GM18498 (cell line): ENCODE results near the gene ZDHHC12.
"Not testable (repeated sequence)": the region's sequence is repeated elsewhere in the genome, so short reads cannot be mapped to it uniquely, and the experiment has no call there.

Experiments
- ATAC-seq: cut with Tn5 transposase; IDR thresholded peaks from one replicate; pipeline ENCODE4 v1.9.1; 2021; ENCODE audit warnings: mild to moderate bottlenecking, moderate library complexity; ENCODE audit not compliant: unreplicated experiment

The ZDHHC12 gene

DNA sequence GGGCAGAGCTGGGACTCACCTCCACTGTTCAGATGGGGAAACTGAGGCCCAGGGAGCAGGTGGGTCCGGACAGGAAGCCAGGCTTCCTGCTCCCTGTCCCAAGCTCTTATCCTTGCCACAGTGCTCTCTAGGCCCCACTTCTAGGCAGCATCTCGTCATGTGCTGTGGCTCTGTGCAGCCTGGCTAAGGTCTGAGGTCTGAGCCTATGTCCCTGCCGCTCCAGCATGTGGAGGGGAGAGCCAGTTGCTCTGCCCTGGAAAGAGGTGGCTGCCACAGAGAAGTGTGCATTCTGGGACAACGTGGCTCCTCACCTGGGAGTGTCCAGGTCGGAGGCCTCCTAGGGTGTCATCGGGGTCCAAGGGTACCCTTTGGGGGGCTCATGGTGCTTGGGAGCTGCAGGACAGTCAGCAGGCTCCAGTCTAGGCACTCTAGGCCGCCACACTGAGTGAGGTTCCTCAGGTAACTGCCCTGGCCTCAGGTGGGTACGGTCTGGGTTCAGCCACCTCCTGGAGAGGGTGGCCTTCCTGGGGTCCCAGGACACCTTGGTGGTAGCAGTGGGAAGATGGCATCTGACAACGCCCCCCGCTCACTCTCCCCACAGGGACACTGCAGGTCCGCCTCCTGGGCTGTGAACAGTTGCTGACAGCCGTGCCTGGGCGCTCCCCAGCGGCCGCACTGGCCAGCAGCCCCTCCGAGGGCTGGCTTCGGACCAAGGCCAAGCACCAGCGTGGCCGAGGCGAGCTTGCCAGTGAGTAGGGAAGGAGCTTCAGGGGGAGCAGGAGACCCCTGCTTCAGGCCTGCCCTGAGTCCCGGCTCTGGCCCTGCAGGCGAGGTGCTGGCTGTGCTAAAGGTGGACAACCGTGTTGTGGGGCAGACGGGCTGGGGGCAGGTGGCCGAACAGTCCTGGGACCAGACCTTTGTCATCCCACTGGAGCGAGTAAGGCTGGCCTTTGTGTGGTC lies 11.2 kb downstream of the ZDHHC12 start:
- ATAC-seq: no peak

DNA sequence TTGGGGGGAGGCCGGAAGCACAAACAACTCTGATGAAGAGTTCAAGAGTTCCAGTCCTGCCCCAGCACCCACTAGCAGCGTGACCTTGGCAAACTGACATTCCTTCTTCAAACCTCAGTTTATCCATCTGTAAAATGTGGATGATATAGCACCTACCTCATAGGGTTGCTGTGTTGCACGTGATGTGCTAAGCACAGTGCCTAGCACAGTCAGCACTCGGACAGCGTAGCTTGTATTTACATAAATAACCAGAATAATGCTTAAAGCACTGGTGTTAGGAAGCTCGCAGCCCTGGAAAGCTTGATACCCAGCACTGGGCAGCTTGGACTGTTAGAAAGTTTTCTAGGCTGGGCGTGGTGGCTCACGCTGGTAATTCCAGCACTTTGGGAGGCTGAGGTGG lies 16.5 kb downstream of the ZDHHC12 start:
- no peak for ATAC-seq

DNA sequence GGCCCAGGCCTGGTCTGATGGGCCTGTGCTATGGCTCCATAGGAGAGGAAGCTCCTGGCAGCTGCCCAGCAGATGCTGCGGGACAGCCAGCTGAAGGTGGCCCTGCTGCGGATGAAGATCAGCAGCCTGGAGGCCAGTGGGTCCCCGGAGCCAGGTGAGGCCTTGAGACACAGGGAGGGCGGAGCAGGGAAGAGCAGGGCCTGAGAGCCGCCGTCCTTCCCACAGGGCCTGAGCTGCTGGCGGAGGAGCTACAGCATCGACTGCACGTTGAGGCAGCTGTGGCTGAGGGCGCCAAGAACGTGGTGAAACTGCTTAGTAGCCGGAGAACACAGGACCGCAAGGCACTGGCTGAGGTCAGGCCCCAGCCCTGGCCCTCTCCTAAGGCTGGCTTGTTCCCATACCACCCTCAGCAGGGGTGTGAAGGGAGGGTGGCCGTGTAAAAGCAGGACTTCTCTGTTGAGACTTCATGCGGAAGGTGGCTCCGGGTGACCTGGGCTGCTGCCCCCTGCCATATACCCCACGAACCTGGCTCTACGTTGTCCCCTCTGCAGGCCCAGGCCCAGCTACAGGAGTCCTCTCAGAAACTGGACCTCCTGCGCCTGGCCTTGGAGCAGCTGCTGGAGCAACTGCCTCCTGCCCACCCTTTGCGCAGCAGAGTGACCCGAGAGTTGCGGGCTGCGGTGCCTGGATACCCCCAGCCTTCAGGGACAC lies 17.1 kb downstream of the ZDHHC12 start:
- ATAC-seq: no peak

DNA sequence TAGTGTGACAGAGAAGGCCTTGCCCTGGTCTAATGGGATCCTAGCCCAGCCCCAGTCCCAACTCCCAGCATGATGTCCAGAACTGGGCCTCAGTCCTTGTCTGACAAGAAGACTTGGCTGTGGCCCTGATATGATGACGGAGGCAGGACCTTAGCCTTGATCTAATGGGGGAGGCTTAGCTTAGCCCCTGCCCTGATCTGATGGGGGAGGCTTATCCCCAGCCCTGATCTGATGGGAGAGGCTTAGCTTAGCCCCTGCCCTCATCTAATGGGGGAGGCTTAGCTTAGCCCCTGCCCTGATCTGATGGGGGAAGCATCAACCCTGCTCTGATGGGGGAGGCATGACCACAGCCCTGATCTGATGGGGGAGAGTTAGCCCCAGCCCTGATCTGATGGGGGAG lies 17.9 kb downstream of the ZDHHC12 start:
- no peak for ATAC-seq

DNA sequence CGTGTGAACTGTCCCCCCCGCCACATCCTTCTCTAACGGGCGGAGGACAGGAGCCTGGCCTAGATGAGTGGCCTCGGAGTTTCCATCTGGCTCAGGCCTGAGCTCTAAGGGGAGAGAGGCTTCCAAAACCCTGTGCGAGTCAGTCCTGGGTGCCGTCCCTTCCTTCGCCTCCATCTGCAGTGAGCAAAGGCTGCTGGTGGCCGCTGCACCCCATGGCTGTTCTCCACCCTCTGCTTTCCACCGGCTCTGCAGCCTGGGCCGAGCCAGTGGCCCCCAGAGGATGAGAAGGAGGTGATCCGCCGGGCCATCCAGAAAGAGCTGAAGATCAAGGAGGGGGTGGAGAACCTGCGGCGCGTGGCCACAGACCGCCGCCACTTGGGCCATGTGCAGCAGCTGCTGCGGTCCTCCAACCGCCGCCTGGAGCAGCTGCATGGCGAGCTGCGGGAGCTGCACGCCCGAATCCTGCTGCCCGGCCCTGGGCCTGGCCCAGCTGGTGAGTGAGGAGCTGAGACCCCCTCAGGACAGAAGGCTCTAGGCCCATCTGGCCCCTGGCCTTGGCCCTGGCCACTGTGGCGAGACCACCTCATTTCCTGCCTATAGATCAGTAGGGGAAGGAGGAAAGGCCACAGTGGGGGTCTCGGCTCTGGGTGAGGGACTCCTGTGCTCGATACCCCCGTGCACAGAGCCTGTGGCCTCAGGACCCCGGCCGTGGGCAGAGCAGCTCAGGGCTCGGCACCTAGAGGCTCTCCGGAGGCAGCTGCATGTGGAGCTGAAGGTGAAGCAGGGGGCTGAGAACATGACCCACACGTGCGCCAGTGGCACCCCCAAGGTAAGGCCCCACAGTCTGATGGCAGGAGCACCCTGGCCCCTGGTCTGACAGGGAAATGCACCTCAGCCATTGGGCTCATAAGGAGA lies 18.6 kb downstream of the ZDHHC12 start:
- ATAC-seq: no peak

DNA sequence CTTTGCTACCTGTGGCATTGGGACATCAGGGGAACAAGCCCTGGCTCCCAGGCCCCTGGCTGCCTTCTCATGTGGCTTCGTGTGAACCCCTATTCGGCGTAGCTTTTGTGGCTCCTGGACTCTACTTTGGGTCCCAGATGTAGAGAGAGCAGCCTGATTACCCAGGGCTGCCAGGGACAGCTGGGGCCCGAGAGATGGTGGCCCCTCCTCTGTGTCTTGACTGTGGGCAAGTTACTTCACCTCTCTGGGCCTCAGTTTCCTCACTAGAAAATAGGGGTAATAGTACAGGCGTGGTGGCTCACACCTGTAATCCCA lies 19.6 kb downstream of the ZDHHC12 start:
- ATAC-seq: no peak

DNA sequence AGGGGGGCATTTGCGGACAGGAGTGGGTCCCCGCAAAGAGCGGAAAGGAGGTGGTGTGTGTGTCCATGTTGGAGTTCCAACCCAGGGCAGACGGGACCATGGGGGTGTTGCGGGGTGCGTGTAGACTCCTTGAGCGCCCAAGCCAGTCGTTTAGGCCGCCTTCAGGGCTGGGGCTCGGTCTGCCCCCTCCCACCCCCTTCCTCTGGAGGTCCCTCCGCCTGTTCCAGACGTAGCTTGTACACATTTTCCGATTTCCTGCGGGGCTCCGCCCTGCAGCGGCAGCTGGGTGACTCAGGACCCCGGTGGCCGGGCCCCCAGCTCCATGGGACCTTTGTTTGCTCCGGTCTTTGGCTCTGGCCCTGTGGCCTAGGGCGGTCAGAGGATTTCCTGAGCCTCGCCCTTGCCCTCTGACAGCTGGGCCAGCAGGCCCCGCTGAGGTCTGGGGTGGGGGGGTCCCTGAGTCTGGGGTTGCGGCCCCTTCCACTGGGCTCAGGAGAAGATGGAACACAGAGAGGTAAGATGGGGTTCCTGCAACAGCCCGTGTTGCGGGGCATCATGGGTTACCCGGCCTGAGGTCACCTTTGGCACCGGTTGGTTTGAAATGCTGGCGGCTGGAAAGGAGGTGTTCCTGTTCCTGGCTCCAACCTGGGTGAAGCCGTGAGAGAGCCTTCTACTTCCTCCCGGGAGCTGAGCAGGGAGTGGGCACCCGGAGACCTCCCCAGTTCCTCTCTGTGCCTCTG lies 20.1 kb downstream of the ZDHHC12 start:
- no peak for ATAC-seq

DNA sequence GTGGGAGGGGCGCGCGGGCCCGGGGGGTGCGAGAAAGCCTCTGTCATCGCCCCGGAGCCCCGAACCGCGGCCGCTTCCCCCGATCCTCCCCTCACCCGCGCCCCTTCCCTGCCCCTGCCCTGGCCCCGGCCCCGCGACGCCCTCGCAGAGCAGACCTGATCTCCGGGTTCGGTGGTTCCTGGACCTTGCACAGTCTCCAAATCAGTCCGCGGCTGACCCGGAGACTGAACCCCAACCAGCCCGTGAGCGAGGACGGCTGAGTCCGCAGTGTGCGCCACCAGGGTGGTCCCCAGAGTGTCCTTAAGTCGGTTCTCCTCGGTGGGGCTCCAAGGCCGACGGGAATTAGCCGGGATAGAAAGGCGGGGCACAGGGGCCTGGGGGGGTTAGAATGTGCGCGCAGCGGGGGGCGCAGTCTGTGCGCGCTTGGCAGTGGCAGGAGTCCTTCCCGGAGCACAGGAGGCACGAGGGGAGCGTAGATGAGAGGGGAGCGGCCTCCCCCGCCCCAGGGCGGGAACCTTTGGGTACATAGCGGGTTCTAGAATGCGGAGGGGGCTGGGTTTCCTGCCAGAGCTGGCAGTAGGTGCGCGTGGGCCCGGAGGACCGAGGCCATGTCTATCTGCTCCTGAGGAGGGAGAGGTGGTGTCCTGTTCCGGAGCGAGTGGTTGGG lies 20.8 kb downstream of the ZDHHC12 start:
- no peak for ATAC-seq

DNA sequence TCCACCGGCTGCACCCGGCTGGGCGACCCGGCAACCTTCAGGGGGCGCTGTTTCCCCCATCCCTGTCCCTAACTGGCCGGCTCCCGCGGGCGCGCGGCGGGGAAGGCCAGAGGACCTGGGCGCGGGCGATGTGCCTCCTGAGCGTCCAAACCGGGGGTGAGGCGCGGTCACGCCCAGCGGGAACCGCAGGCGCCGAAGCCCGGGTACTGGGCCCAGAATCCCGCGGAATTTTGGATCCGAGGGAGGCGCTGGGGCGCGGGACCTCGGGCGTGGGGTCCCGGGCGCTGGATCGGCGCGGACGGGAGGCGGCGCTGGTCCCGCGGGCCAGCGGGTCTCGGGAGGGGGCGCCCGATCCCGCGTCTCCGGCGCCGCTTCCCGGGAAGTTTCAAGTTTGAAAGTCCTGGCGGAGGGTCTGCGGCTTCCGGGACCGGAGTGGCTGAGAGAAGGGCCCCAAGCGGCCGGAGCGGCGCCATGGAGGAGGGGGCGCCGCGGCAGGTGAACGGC lies 21.4 kb downstream of the ZDHHC12 start, which contains the start of gene PKN3:
Gene PKN3, plus strand, starts transcription at position 59 of the 504 bp plus-strand sequence. Its CDS starts 413 bp downstream, at position 472.
- ATAC-seq: peak; percentile 82

DNA sequence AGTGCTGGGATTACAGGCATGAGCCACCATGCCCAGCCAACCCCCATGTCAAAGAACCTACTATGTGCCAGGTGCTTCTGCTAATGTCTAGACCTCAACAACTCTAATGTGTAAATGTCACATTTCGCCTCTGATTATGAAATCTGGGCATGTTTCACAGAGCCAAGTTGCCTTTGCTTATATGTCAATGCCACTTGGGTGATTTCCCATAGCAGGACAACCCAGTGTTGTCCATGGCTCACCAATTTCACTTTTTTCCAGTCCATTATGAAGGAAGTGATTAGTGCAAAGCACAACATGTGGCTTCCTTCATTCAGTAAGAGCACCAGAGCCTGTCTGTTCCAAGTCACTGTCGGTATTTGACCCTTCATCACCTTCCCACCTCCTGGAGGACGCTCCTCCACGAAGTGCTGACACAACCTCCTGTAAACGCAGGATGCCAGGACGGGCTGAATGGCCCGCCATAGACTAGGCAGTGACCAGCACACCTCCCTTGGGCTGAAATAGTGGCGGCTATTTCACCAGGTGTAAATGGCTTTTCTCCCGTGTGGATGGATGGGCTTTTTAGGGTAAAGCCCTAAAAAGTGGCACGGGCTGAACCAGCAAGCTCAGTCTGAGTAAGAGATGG lies 22.6 kb downstream of the ZDHHC12 start:
- no peak for ATAC-seq

DNA sequence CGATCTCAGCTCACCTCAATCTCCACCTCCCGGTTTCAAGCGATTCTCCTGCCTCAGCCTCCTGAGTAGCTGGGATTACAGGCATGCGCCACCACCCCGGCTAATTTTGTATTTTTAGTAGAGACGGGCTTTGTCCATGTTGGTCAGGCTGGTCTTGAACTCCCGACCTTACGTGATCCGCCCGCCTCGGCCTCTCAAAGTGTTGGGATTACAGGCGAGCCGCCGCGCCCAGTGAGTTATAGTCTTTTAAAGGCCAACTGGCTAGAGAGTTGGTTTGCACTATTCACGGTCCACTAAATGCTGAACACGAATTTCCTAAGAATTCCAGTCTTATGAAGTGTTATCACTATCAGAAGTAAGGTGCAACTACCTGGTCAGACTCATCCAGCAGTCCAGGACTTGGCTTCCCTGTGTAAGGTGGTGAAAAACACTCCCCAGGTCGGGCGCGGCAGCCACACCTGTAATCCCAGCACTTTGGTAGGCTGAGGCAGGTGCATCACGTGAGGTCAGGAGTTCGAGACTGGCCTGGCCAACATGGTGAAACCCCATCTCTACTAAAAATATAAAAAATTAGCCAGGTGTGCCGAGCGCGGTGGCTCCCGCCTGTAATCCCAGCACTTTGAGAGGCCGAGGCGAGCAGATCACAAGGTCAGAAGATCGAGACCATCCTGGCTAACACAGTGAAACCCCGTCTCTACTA lies 24.7 kb downstream of the ZDHHC12 start:
- ATAC-seq: not testable (repeated sequence)

DNA sequence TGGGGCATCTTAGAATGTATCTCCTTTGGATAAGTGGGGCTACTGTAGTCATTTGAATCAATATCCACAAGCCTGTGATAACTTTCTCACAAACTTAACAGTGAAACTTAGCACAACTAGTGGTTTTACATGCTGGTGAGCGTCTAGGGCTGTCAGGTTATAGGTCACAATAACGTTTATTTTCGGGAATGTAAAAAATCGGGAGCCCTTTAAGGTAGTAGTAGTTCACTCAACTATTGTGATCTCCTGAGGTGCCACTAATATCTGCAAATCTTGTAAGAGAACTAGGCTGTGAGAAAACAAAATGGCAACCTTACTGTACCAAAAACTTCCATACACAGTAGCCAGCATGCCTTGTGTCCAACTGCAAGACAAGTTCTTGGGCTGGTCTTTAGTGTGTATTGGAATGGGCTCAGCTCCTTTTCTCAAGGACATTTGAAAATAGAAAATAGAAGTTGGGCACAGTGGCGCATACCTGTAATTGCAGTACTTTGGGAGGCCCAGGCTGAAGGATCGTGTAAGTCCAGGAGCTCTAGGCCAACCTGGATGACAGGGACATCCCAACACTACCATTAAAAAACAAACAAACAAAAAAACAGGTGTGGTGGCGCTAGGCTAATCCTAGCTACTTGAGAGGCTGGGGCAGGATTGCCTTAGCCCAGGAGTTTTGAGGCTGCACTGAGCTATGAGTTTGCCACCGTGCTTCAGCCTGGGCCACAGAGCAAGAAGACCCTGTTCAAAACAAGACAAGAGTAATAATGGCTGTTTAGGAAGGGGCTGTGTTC lies 26.8 kb downstream of the ZDHHC12 start:
- no peak for ATAC-seq

DNA sequence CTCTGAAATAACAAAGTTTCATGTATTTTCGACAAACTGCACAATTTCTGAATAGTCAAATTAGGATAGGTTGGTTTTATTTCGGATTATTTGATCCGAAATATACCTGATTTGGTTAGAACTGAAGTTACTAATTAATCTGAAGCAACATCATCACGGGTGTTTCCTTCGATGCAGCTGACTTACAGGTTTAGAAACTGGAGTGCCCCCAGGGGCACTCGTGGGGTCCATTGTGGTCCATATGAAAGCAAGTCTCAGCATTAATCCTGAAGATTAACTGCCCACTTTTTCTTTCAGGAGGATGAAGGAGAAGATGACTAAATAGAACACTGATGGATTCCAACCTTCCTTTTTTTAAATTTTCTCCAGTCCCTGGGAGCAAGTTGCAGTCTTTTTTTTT lies 29.6 kb downstream of the ZDHHC12 start:
- ATAC-seq: no peak

DNA sequence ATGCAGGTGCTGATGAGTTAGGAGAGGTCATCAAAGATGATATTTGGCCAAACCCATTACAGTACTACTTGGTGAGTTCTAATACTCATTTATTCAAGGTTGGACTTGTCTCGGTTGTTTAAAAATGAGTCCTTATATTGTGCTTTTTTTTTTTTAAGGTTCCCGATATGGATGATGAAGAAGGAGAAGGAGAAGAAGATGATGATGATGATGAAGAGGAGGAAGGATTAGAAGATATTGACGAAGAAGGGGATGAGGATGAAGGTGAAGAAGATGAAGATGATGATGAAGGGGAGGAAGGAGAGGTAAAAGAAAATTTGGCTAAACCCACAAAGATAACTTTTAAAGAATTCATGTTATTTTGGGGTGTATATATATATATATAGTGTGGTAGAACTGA lies 30.2 kb downstream of the ZDHHC12 start:
- ATAC-seq: not testable (repeated sequence)

DNA sequence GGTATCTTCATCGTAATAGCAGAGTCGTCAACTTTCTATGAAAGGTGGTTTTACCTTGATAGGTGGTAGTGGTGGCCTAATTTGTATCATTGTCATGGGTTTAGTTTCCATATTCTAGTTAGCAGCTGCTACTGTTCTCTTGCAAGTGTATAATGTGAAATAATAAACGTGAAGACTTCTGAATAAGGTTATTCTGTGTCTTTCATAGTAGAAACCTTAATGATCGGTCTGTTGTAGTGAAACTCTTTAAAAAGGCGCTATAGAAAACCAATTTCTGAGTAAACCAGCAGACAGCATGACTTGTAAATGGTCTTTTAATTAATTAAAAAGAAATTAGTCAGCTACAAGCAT lies 33.3 kb downstream of the ZDHHC12 start:
- no peak for ATAC-seq

DNA sequence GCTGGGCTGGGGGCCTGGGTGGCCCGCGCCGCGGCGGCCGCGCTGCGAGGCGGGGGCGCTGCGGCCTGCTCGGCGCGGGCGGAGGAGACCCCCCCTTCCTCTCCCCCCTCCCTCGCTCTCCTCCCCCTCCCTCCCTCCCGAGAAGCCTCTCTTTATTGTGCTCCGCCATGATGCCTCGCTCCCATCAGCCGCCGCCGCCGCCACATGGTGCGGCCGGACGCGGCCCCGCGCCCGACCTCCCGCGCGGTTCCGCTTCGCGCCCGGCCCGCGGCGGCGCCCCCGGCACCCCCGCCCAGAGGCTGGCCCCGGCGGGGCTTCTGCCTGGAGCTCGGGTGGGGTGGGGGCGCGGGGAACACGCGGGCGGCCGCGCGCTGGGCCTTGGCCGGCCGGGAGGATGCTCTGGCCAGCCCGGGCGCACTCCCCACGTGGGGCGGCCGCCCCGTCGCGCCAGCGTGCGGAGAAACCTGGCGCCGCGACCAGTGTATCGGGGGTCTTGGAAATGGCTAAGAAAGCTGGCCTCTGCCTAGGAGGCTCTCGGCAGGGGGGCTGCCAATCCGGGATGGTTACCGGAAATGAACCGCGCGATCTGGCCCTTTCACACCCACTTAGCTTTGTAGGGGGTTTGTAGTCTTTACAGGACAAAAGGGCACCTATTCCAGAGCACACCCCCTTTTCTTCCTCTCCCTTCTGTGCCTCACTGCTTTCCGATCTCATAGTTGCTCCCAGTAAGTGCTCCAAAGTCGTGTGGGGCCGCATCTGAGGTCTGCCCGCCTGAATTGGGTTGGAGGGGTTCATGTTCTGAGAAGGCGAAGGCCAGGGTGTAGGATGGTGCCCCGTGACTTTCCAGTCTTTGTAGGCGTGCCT lies 33.9 kb downstream of the ZDHHC12 start:
- peak; percentile 3 for ATAC-seq

DNA sequence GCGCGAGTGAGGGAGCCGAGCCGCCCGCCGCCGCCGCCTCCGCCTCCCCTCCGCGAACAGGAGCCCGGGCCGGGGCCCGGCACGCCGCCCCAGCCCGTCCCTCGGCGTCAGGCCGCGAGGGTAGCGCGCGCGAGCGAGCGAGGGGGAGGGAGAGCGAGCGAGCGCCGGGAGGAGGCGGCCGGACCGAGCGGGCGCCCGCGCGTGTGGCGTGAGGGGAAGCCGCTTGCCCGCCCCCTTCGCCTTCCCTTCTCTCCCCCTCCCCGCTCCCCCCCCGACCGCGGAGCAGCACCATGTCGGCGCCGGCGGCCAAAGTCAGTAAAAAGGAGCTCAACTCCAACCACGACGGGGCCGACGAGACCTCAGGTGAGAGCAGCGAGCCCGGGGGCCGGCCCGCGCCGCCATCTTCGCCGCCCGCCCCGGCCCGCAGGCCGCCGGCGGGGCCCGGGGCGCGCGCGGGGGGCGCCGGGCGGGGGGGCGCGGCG lies 34.6 kb downstream of the ZDHHC12 start:
- peak; percentile 23 for ATAC-seq
